SK-N-MC (cell line): ENCODE results near the gene BDKRB1.

Source experiments
- EZH2 ChIP-seq: fragments of 200-600 bp; sonication (generic); IDR thresholded peaks from one replicate; pipeline ENCODE4 v1.6.1; 2017; ENCODE audit warnings: antibody characterized with exemption
- FOXP2 ChIP-seq: optimal IDR thresholded peaks from 2 replicates; pipeline ENCODE3; 2011; ENCODE audit warnings: mild to moderate bottlenecking, moderate library complexity; ENCODE audit not compliant: insufficient read depth; ENCODE audit errors: extremely low read length, control extremely low read depth
- POLR2AphosphoS5 ChIP-seq: IDR thresholded peaks from 2 replicates; pipeline ENCODE4 v1.6.1; 2012; ENCODE audit warnings: mild to moderate bottlenecking, low read depth, low read length, borderline replicate concordance

- TF ChIP-seq POLR2AphosphoS5 (no peak), EZH2 (no peak), FOXP2 (no peak)
These were observed 42.0 kb downstream of the BDKRB1 start for GRCh38 chr14:96297997-96298515.
